Measurements from ENCODE around the gene SLC43A3.
"Not testable (repeated sequence)": the region's sequence is repeated elsewhere in the genome, so short reads cannot be mapped to it uniquely, and the experiment has no call there.

Gene SLC43A3

DNA sequence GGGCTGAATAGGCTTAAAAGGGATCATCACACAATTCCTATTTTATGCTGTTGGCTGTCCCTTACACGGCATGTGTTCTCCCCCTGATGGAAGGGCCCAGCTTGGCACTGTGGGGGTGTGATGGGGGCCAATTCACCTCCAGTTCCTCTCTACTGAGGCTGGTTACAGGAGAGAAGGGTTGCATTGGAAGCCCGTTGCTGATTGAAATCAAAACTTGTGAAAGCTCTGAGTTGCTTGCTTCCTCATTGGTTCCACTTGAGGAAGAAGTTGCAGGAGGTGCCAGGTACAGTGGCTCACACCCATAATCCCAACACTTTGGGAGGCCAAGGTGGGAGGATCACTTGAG is 23.1 kb downstream of the SLC43A3 start:
- no peak for DNase-seq

DNA sequence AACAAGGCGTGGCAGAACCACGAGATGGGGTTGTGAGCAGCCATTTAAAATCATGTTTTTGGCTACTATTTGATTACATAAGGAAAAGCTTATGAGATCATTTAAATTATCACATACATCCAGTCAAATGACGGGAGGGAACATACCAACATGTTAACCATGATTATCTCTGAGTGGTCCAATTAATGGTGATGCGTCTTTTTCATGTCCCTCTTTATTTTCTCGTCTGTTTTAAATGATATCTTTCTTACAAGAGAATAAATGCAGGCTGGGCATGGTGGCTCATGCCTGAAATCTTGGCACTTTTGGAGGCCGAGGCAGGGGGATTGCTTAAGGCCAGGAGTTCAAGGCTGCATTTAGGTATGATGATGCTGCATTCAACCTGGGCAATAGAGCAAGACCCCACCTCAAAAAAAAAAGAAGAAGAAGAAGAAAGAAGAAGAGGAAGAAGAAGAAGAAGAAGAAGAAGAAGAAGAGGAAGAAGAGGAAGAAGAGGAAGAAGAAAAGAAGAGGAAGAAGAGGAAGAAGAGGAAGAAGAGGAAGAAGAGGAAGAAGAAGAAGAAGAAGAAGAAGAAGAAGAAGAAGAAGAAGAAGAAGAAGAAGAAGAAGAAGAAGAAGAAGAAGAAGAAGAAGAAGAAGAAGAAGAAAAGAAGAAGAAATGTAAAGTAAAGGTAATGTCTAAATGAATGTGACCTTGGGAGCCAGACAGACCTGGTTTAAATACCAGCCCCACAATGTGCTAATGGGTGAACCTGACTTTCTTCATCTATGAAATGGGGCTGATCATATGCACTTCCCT is 23.7 kb downstream of the SLC43A3 start:
- DNase-seq, result not testable (repeated sequence)

DNA sequence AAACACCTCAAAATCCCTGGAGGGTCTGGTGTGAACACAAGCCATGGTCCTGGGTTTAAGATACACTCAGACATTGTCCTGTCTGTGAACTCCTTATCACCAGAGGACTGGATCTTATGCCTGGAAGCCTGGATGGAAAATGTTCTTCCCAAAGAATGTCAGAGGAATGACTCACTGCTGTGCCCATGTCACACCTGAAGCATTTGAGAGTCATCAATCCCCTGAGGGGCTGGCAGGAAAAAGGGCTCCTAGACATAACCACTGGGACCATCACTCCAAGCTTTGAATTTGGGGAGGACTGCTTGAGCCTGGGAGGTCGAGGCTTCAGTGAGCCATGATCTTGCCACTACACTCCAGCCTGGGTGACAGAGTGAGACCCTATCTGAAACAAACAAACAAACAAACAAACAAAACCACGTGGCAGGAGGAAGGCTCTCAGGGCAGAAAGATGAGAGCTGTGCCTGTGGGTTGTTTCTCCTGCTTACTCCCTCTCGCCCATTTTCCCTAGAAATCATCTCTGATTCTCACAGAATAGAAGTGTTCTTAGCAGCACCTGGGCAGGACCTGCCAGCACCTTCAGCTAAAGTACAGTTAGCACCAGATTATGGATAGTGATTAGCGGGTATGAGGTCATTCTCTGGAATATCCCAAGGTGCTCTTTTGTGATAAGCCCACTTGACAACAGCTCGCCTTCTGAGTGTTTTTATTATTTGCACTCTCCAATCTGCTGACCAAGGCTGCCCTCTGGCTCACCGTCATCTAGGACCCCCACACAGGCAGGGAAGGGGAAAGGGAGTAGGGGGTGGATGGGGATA is 24.5 kb downstream of the SLC43A3 start:
- DNase-seq, result no peak

DNA sequence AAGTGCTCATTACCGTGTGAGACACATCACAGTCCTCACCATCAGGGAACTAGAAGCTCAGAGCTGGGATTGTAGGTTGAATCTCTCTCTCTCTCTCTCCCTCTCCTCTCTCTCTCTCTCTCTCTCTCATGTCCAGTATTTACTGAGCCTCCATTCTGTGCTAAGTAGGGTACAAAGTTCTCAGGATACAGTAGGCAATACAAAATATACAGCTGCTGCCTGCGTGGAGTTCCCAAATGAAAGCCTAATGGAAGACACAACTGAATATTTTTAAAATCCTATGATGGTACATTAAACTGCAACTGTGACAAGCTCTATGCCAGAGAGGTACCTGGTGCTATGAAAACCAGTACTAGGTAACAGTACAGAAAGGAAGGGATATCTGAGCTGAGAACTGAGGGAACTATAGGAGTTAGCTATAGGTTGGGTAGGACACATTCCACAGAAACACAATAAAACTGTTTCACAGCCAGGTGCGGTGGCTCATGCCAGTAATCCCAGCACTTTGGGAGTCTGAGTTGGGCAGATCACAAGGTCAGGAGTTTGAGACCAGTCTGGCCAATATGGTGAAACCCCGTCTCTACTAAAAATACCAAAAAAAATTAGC is 26.8 kb downstream of the SLC43A3 start:
- no peak for DNase-seq

DNA sequence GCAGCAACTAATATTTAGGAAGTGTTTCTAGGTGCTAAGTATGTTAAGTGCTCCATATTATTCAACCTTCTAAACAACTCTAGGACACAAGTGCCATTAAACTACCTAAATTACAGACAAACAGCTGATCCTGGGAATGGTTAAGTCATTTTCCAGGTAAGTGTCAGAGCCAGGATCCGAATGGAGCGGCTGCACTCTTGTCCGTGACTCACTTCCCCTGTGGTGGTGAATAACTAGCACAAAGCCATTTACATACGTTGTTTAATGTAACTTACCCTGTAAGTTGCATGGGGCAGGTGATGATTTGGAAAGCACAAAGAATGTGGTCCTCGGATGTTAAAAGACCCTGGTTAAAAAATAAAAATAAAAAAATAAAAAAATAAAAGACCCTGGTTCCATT is 27.7 kb downstream of the SLC43A3 start:
- DNase-seq, result no peak

DNA sequence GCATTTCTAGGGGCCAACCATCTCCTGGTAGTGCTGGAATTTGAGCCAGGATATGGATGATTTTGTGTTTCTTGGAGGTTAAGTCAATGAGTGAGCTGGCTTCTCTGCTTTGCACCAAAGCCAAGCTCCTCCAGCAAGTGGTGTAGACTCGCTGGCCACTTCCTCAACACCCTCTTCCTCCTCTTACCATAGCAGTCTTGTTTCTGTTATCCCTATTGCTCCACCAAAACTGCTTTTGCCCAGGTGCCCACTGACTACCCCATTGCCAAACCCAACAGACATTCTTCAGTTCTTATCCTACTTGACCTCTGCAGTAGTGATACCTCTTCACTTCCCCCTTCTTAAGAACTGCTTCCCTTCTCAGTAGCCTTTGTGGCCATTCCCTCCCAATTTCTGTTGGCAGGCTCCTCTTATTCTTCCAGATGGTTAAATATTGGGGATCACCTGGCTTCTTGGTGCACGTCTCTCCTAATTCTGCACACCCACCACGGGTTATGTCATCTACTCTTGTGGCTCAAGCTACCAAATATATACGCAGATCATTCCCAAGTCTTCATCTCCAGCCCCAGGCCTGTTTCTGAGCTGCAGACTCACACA is 29.4 kb downstream of the SLC43A3 start:
- no peak for DNase-seq

DNA sequence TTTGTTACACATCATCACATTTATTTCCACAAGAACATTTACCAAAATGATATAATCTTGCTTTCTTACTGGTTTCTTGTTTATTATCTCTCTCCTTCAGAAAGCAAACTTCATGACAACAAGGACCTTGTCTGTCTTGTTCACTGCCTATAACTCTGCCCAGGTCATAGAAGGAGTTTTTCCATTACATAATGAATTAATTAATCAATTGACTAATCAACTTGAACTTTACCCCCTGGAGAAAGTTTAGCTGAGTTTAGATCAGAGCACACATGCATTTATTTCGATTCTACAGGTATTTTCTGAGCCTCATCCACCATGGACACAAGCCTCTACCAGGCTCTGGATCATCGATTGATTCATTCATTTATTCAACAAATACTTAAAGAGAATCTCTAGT is 30.2 kb downstream of the SLC43A3 start:
- no peak for DNase-seq

DNA sequence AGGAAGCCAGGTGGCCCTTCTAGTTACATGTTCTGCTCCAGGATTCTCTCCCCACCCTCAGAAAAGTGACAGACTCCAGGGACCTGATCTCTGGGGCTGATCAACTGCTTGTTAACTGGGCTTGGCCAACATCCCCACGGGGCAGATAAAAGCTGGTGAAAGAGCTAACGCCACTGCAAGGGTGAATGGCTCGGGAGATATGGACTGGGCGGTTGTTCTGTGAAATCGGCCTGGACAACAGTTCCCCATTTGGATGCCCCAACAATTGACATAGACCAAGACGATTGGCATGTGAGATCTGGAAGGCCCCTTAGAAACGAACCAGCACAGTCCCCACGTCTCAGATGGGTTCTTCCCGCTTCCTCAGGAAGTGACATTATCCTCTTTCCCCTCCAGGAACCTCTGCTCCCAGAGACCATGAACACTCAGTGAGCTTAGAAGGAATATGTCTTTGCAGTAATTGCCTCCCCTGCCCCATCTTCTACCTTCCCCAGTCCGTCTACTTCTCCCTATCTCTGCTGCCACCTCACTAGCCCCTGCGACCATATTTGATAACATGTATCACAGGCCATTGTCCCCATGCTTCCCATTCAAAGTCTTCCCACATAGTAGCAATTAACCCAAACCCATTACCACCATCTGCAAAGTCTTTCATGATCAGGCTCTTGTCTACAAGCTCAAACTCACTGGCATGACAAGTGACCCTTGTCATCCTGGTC is 30.9 kb downstream of the SLC43A3 start:
- DNase-seq, result no peak

DNA sequence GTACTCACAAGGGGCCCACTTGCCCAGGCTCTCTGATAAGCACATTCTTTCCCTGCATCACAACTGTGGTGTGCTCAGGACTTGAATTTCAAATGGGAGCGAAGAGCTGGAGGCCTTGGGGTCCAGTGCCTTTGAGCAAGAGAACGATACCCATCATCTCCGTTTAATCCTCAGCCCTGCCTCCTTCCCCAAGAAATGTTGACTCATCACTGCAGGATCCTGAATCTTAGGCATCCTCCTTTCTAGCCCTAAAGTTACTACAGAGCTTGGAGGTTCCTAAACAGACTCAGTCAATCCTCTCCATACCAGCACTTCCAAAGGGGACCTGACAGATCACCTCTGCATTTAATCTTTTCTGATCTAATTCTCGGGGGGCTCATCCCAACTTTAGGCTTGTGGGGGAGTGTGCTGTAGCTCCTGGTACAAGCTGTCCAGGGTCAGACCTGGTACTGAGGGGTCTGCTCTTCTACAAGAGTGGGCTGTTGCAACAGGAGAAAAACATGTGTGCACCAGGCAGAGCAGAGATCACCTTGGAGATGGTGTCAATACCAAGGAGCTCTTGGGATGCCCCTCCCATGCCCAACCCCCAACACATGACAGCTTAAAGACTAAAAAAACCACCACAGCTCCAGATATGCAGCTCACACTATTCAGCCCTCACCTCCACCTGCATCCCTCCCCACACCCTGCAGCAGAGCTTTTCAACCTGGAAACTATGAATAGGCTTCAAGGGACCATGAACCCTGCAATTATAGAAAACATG is 32.5 kb downstream of the SLC43A3 start:
- no peak for DNase-seq

DNA sequence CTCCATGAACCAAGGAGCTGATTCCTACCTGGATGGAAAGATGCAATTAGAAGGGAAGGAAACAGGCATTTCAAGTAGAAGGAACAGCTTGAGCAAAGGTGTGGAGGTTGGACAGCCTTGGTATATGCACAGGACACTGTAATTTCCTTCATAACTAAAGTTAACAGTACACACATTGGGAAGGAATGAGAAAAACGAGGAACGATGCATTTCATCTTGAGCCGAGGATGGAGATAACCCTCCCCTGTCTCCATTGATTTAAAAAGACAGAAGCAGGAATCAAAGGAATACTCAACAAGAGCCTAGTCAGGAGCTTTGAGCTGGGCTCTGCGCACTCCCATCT is 34.2 kb downstream of the SLC43A3 start:
- no peak for DNase-seq

DNA sequence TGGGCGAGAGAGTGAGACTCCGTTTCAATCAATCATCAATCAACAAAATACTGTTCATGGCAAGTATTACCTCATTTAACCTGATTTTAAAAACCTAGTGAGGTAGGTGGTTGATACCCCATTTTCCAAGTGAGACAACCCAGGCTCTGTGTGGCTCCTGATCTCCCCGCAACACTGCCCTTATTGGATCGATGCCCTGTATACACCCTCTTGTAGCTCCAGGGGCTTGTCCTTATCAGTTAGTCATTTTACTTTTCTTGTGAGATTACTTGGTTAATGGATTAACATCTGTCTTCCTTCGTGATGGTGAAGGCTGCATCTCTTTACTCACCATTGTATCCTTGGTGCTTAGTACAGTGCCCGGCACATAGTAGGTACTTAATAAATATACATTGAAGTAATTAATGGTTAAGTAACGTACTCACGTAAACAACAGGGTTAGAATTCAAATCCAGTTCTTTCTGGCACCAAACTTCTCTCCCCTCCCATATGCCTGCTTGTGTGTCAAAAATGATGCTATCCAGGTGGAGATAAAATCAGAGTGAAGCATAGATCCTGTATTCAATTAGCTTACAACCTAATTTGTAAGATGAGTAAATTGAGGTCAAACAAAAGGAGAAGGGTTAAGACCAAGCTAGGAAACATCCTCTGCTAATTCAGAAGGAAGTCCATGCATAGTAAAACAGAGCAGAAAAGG is 34.7 kb downstream of the SLC43A3 start:
- no peak for DNase-seq

DNA sequence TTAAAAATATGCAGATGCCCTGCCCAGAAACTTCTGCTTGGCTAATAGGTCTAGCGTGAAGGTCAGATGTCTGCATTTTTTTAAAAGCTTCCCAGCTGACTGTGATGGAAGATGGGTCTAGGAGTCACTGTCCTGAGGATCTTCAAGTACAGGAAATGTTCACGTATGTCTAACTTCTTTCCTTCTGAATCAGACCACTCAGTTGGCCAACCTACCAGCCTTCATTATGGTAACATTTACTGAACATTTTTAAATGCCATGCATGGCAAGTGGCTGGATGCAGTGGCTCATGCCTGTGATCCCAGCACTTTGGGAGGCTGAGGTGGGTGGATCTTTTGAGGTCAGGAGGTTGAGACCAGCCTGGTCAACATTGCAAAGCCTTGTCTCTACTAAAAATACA is 35.4 kb downstream of the SLC43A3 start:
- DNase-seq, result no peak

DNA sequence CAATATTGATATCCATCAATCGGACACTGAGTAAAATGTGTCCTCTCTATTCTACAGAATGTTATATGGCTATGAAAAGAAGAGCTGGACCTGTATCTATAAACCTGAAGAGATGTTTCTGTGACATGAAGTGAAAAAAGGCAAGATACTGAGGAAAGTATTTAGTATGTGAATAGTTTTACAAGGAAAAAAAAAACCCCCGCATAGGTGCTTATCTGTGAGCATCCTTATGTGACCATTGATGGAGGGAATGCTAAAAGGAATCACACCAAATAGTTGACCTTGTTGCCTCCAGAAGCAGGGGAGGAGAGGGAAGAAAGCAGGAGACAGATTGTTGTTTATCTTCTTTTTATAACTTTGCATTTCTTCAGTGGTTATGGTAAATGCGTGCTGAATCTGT is 35.8 kb downstream of the SLC43A3 start:
- DNase-seq, result no peak

DNA sequence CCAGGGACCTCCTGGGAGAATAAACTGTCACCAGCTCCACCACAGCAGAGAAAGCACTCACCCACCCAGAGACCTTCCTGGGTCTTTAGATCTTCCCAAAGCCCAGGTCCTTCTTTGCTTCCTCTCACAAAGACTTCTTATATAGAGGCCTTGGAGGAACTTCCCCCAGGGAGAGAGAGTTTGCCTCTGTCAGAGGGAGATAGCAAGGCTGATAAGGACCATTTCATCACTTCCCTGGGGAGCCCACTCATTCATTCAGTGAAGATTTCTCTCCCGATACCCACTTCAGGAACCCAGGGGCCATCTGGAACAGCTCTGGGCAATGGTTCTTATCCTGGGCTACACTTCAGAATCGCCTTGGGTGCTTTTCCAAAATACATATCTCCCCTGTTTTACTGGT is 36.4 kb downstream of the SLC43A3 start, which contains the start of gene PRG2:
PRG2 (minus strand) TSS at position 116 of the 400 bp plus-strand sequence. CDS start 706 bp downstream, outside the sequence.
- DNase-seq, result no peak

DNA sequence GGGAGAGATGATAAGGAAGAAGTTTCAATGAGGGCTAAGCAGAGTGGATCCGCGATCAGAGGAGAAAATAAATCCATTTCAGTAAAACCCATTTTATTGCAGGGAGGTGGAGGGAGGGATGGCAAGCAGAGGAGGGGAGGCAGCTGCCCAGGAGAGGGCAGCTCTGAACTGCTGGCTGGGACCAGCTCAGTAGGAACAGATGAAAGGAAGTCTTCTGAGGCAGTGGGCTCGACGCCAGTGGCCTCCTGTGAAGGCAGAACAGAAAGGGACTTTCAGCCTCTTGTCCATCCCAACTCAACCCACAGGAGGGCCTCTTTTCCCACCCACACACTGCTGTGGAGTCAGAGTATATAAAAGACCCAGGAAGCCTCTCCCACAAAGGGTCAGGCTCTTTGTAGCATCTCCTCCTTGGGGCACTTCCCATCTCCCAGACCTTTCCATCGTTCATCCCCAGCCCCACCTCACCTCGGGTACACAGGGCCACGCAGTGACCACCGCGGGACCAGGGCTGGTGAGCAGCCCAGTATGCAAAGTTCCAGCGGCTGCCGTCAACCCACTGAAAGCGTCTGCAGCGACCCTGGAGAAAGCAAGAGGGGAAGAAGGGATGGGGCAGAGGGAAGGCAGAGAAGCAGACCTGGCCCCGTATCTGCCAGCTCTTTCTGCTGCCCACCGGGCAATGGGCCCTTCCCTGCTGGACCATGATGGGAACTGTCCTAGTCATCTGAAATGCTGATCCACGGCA is 39.5 kb downstream of the SLC43A3 start:
- no peak for DNase-seq

DNA sequence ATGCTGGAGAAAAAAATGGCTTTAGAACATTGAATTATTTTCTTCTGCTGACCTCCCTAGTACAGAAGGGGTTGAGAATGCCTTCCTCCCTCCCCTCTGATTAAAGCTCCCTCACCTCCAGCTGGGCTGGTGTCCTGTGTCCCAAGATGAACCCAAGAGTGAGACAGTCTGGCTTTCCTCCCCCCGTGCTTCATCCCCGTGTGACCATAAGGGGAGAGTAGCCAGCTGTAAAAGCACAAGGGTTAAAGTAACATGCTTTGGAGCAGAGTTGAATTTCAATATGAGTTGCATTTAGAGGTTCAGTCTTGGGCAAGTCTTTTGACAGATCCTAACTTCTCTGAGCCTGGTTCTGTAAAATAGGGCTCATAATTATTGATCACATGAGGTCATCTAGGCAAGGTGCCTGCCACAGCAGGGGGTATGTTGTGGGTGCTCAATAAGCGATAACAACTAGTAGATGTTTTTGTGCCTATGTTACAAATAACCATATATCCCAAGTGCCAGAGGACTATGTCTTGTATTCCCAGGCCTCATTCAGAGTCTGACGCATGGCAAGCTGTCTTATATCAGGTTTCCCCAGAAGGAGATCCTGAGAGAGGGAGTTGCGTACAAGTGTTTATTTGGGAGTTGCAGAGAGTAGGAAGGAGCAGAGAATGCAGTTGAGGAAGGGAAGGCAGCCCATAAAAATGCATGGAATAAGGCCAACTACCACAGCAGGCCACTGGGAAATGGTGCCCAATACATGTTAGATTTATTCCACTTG is 40.6 kb downstream of the SLC43A3 start:
- no peak for DNase-seq

DNA sequence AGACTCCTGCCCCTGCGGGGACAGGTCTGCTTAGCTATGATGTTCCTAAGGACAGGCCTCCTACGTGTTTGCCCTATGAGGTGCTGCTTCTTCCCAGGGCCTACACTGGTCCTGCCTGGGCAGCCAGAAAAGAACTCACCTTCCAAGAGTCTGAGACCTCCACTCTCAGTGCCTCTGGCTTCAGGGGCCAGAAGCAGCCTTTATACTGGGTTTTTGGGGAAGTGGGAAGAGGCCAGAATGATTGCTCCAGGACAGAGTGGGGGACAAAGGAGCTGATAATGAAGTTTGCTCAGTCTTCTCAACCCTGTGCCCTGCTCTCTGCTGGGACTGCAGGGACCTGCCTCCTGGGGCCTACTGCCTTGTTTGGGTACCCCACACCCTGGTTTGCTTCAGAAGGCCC is 45.9 kb downstream of the SLC43A3 start, which contains the start of gene PRG3:
PRG3 (minus strand) TSS at position 176 of the 400 bp plus-strand sequence. CDS start 442 bp downstream, outside the sequence.
- no peak for DNase-seq

DNA sequence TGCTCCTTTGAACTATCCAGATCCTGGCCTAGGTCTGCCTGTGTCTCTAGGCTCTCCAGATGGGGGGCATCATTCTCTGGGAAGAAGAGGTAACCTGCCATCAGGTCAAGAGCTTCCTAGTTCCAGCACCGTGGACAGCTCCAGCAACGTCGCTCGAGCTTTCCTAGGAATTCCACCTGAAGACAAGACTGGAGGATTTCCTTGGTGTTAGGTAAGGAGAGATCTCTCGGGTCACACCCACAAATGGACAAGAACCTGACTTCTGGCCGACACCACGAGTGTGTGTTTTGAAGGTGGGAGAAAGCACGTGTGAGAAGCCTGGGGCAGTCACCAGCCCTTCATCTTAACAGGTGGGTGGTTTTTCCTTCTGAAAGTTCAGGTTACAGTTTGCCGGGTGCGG is 47.2 kb downstream of the SLC43A3 start:
- no peak for DNase-seq

DNA sequence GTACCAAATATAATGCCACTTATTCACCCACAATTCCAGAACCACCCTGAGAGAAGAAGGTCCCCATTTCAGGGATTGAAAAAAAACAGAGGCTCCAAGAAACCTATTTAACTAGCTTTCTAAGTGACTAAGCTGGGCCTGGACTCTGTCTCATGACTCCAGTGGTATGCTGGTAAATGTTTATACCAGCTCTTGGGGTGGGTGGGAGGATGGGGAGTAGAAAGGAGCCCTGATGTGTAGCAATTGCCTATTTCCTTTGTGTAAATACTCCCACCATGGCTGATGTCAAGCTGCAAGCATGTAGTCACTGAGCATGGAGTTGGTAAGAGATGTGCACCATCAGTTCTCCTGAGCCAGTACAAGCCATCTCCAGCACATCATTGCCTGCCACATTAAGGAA is 48.7 kb downstream of the SLC43A3 start:
- DNase-seq, result no peak

DNA sequence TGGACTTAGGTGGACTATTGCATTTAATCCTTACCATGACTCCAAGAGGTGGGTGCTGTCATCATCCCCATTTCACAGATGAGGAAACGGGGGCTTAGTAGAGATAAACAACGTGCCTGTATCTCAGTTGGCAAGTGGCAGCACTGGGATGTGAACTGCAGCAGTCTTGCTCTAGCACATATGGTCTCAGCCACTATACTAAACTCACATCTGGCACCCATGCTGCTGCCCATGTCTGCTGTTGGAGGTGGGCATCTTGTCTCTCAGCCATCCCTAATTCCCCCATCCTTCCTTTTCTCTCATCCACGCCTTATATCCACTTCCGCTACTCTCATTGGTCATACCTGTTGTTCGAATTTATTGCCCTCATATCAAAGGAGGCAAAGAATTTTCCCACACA is 49.8 kb downstream of the SLC43A3 start:
- DNase-seq, result no peak

Data from NCI-H146 (cell line).